Heart left ventricle (tissue), 16 donors: ENCODE results near the gene CILP2. TPM values are rescaled to one million over a fixed set of nuclear protein-coding genes. Genes with fewer than 3 reads are reported as not detected.
A peak's percentile ranks its signal among the peaks of the same experiment; 100 is the strongest.

Source experiments
- ATAC-seq, 4 donors: fragments of 200-7000 bp; cut with Tn5 transposase; one replicate each; pipeline ENCODE4 v1.9.1; 2020 to 2022; ENCODE audit warnings: moderate library complexity in 4 of 4, mild to moderate bottlenecking in 3 of 4, moderate number of reproducible peaks in 1 of 4
- DNase-seq, 5 donors: peaks; one replicate each; pipeline ENCODE4 v3.0.0-alpha.2; 2020
- H3K27ac ChIP-seq, 12 donors: fragments of 200-600 bp; sonication (generic) in 4 of 12; one replicate each; pipeline versions ENCODE4 v1.5.0 to v1.8.0; 2016 to 2022; ENCODE audit warnings: mild to moderate bottlenecking in 2 of 12
- H3K27me3 ChIP-seq, 9 donors: fragments of 200-600 bp; sonication (generic) in 2 of 9; one replicate each; pipeline versions ENCODE4 v1.5.1 to v1.8.0; 2016 to 2022; ENCODE audit warnings: mild to moderate bottlenecking in 3 of 9
- H3K36me3 ChIP-seq, 9 donors: fragments of 200-600 bp; sonication (generic) in 2 of 9; one replicate each; pipeline versions ENCODE4 v1.5.0 to v1.8.0; 2018 to 2022; ENCODE audit warnings: mild to moderate bottlenecking in 2 of 9
- H3K4me1 ChIP-seq, 12 donors: fragments of 200-600 bp; sonication (generic) in 4 of 12; one replicate each; pipeline versions ENCODE4 v1.5.0 to v1.8.0; 2016 to 2022; ENCODE audit warnings: mild to moderate bottlenecking in 3 of 12
- H3K4me3 ChIP-seq, 12 donors: fragments of 200-600 bp; sonication (generic) in 4 of 12; one replicate each; pipeline versions ENCODE4 v1.5.0 to v1.8.0; 2017 to 2022; ENCODE audit warnings: mild to moderate bottlenecking in 9 of 12, moderate library complexity in 4 of 12
- H3K9me3 ChIP-seq, 12 donors: fragments of 200-600 bp; sonication (generic) in 4 of 12; one replicate each; pipeline versions ENCODE4 v1.5.0 to v1.8.0; 2016 to 2022; ENCODE audit warnings: mild to moderate bottlenecking in 1 of 12
- POLR2A ChIP-seq, 2 donors: fragments of 450-650 bp; IDR thresholded peaks; one replicate each; pipeline ENCODE4 v1.6.1; 2017; ENCODE audit warnings: antibody characterized with exemption in 2 of 2, mild to moderate bottlenecking in 2 of 2, moderate library complexity in 2 of 2
- WGBS, 4 donors: extraction: QIAGEN DNeasy Blood & Tissue Kit in 2 of 4; methylation state at CpG; one replicate each; pipeline versions ENCODE4 v1.1.5 to v1.1.7; 2013 to 2018; 5-methylcytosine and 5-hydroxymethylcytosine counted together
- intact Hi-C, 10 donors: fragments of 100-400 bp; cut with DNase I; formaldehyde crosslinking; loops; one replicate each; pipeline versions ENCODE4 v1.11.1 to v1.14.2; 2022
- polyA plus RNA-seq, 2 donors: library from polyadenylated mRNA; stranded (reverse); fragments of 200-250 nt; gene quantifications; one replicate each; pipeline ENCODE4 v1.2.3, GENCODE V29; 2013
- total RNA-seq, 9 donors: library from RNA; depleted of rRNA in 2 of 9; stranded (reverse); fragments of >200 nt in 2 of 9; fragmentation: NEBNext Ultra II Directional in 3 of 9; extraction: Animal tissue kit (Norgen Biotek cat#: 25700) in 3 of 9; gene quantifications; one replicate each; pipeline versions ENCODE4 v1.1.0 to v1.2.4, GENCODE V29; 2016 to 2023
- TF ChIP-seq, protein P1 (sequence below), 12 donors: fragments of 200-600 bp; sonication (generic) in 4 of 12; IDR thresholded peaks; one replicate each; pipeline versions ENCODE4 v1.5.0 to v1.8.0; 2018 to 2022; ENCODE audit warnings: antibody characterized with exemption in 12 of 12, mild to moderate bottlenecking in 5 of 12
- donor health status: ischemic (EF 13 %, LVEDD 7.1; RV severe dilation, severe dysfunction).
- donor health status: healthy with polysubstance abuse.
- donor health status: DM: no; HTN: yes; CAD: no.
- donor health status: DM: no; HTN: no; CAD: no.
- donor health status: ischemic (EF 25% LVEDD 6.9; RV normal size, moderate dysfunction).
- donor health status: ischemic (EF 25% LVEDD 5.7; RV mildly dilated, moderate dysfunction).
- donor health status: healthy.
- donor health status: DM: yes; HTN: yes; CAD: no.
- donor health status: ischemic (EF 35%, LVEDD 5.7; RV mildly dilated, moderate dysfunction).
- donor health status: nonischemic (EF 11% LVEDD 7.7; RV severe dilation, severe dysfunction).
- donor health status: DM: yes; HTN: yes; CAD: no.
- donor health status: PGD.
- donor health status: ischemic (EF 29% LVEDD 5.4; RV normal size, mild dysfunction).
- donor health status: nonischemic (EF 23%, LVEDD 6.1; RV moderate dilation, normal function).

CILP2 gene
- total and polyA plus RNA-seq, 11 donors, result 0.07 to 0.61 (median 0.22) TPM; not detected in 2

DNA sequence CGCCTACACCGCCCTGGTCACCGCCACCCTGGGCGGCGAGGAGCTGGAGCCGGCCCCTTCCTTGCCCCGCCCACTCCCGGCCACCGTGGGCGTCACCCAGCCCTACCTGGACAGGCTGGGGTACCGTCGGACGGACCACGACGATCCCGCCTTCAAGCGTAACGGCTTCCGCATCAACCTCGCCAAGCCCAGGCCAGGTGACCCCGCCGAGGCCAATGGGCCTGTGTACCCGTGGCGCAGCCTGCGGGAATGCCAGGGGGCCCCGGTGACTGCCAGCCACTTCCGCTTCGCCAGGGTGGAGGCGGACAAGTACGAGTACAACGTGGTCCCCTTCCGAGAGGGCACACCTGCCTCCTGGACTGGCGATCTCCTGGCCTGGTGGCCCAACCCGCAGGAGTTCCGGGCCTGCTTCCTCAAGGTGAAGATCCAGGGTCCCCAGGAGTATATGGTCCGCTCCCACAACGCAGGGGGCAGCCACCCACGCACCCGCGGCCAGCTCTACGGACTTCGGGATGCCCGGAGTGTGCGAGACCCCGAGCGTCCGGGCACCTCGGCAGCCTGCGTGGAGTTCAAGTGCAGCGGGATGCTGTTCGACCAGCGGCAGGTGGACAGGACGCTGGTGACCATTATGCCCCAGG is 7.0 kb downstream of the CILP2 start:
- no peak for ATAC-seq
- Histone ChIP-seq H3K36me3 (no peaks in the 10 kb centered on the region), H3K4me3 (no peak overlapping the region), H3K4me1 (peaks cover 0 to 44% (median 11%) of the 10 kb centered on the region in 12 donors), H3K27ac (no peak overlapping the region), H3K9me3 (no peaks in the 10 kb centered on the region), H3K27me3 (peaks cover 12 to 63% (median 23%) of the 10 kb centered on the region in 9 donors)
- intact Hi-C loops, result no loop called here
- WGBS, 4 donors, result 88 to 95% (median 94%) methylated on average over 39 to 53 of the region's 53 CpGs
- no peak for DNase-seq
- no peak for TF ChIP-seq POLR2A (IDR thresholded peaks at IDR 0.05)
- TF ChIP-seq, protein P1, sequence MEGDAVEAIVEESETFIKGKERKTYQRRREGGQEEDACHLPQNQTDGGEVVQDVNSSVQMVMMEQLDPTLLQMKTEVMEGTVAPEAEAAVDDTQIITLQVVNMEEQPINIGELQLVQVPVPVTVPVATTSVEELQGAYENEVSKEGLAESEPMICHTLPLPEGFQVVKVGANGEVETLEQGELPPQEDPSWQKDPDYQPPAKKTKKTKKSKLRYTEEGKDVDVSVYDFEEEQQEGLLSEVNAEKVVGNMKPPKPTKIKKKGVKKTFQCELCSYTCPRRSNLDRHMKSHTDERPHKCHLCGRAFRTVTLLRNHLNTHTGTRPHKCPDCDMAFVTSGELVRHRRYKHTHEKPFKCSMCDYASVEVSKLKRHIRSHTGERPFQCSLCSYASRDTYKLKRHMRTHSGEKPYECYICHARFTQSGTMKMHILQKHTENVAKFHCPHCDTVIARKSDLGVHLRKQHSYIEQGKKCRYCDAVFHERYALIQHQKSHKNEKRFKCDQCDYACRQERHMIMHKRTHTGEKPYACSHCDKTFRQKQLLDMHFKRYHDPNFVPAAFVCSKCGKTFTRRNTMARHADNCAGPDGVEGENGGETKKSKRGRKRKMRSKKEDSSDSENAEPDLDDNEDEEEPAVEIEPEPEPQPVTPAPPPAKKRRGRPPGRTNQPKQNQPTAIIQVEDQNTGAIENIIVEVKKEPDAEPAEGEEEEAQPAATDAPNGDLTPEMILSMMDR (IDR thresholded peaks at IDR 0.05), result no peak

DNA sequence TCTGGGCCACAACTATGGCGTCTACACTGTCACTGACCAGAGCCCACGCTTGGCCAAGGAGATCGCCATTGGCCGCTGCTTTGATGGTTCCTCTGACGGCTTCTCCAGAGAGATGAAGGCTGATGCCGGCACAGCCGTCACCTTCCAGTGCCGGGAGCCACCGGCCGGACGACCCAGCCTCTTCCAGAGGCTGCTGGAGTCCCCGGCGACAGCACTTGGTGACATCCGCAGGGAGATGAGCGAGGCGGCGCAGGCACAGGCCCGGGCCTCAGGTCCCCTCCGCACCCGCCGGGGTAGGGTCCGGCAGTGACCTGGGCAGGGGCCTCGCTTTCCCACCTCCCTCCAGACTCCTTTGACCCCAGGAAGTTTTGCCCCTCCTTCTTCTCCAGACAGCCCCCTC is 7.6 kb downstream of the CILP2 start:
- Histone ChIP-seq H3K27ac (no peak overlapping the region), H3K9me3 (no peaks in the 10 kb centered on the region), H3K27me3 (peaks cover 10 to 63% (median 19%) of the 10 kb centered on the region in 9 donors), H3K4me1 (peaks cover 0 to 42% (median 7%) of the 10 kb centered on the region in 12 donors), H3K36me3 (no peaks in the 10 kb centered on the region), H3K4me3 (no peak overlapping the region)
- intact Hi-C loops, result no loop called here
- ATAC-seq (no peak), DNase-seq (no peak)
- TF ChIP-seq, protein P1 (IDR thresholded peaks at IDR 0.05), result no peak
- no peak for TF ChIP-seq POLR2A (IDR thresholded peaks at IDR 0.05)
- 94 to 97% (median 96%) methylated on average over 22 to 23 of the region's 23 CpGs for WGBS, 4 donors

DNA sequence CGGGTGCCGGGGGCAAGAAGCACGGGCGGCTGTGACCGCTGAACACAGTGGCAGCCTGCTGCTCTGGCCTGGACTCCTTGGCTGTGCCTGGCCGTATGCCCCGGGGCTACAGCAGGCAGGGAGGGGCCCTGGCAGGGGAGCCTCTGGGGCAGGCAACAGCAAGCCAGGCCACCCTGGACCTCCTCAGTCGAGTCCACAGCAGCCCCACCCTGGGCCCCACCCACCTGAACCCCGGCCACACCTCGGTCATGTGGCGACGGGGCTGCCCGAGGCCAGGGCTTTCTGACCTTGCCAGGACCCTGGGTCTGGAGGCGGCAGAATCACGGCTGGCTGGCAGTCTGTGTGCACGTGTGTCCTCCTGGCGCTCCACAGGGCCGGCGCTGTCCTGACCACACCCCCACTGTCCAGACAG is 8.7 kb downstream of the CILP2 start:
- 34 to 45% (median 38%) methylated on average over 13 to 19 of the region's 19 CpGs for WGBS, 4 donors
- Histone ChIP-seq H3K4me1 (peaks cover 0 to 32% (median 2%) of the 10 kb centered on the region in 12 donors), H3K9me3 (no peaks in the 10 kb centered on the region), H3K36me3 (no peaks in the 10 kb centered on the region), H3K27me3 (peaks cover under 1 to 55% (median 11%) of the 10 kb centered on the region in 9 donors), H3K27ac (peak overlapping the region in 3 of 12 donors; percentile 66 to 79 (median 66)), H3K4me3 (no peak overlapping the region)
- TF ChIP-seq, protein P1 (IDR thresholded peaks at IDR 0.05), result no peak
- TF ChIP-seq POLR2A (IDR thresholded peaks at IDR 0.05), result no peak
- DNase-seq (peak in 2 of 5 donors; percentile 38 to 79), ATAC-seq (peak; percentile 49 to 77 (median 54))
- intact Hi-C loops, result no loop called here

DNA sequence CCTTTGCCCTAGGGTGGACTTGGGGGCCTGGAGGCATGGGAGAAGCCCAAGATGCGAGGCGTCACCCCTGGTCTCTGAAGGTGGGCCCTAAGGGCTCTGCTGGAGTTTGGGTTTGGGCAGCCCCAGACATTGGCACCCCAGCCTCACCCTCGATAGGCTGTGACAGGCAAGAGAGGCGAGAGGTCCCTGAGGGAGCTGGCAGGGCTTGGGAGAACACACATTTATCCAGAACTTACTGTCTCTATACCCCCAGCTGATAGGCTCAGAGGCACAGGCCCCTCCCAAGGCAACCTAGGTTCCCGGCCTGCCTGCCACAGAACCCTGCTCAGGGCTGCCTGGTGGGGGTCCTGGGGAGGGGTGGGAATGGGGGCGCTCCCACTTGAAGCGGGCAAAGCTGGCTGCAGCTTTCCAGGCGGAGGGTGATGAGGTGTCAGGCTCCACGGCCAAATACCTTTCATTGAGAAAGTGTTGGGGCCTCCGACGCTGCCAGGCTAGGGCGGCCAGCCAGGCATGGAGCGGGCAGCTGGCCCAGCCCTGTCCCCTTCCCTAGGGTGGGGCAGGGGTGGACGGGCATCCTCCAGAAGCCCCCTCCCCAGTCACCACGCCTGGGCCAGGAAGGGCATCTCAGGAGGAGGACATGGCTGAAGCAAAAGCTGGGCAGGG is 9.7 kb downstream of the CILP2 start:
- H3K9me3 ChIP-seq, result no peaks in the 10 kb centered on the region
- ATAC-seq, result peak; percentile 55 to 74 (median 65)
- H3K36me3 ChIP-seq, result no peaks in the 10 kb centered on the region
- H3K27ac ChIP-seq, result peak overlapping the region in 7 of 12 donors; percentile 11 to 79 (median 55)
- H3K4me3 ChIP-seq, result no peak overlapping the region
- TF ChIP-seq, protein P1 (IDR thresholded peaks at IDR 0.05), result no peak
- no peak for TF ChIP-seq POLR2A (IDR thresholded peaks at IDR 0.05)
- H3K27me3 ChIP-seq, result peaks cover 0 to 44% (median 7%) of the 10 kb centered on the region in 9 donors
- WGBS, 4 donors, result 33 to 39% (median 35%) methylated on average over 9 to 15 of the region's 15 CpGs
- DNase-seq, result peak in 1 of 5 donors; percentile 68
- intact Hi-C loops, result no loop called here
- peaks cover 0 to 32% (median 2%) of the 10 kb centered on the region in 12 donors for H3K4me1 ChIP-seq
